Keratinocyte (primary cell): ENCODE results near the gene FOLR1.

Source experiments
- EZH2 ChIP-seq: IDR thresholded peaks from one replicate; pipeline ENCODE4 v1.6.1; 2012; ENCODE audit warnings: inconsistent platforms, mild to moderate bottlenecking, low read length, moderate library complexity
- TF ChIP-seq, protein P1 (sequence below), 3 experiments: IDR thresholded peaks in 1 of 3; conservative IDR thresholded peaks in 1 of 3; optimal IDR thresholded peaks in 1 of 3; 2 replicates in 2 of 3; 3 replicates in 1 of 3; pipeline versions ENCODE3 to v1.5.1; 2011; ENCODE audit warnings: low read length in 3 of 3, mild to moderate bottlenecking in 3 of 3, moderate library complexity in 2 of 3, control low read depth in 1 of 3, inconsistent platforms in 1 of 3; ENCODE audit not compliant: insufficient read depth in 2 of 3; ENCODE audit errors: extremely low read depth in 1 of 3

DNA sequence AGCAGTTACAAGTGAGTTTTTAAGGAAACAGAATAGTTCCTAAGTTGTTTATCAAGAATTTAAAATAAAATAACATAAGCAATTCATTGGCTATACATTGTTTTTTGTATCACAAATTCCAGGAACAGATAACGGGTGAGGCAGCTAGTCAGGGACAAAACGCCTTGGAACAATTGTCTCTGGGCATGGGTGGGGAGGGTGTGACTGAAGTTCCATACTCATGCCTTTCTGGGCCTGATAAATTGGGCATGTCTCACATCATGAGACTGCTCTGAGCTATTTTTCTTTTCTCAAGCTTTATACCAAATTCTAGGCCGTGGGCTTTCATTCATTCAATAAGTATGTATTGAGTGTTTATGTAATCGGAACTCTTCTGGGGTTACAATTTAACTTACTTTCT lies 34.8 kb upstream of the FOLR1 start:
- TF ChIP-seq, protein P1, sequence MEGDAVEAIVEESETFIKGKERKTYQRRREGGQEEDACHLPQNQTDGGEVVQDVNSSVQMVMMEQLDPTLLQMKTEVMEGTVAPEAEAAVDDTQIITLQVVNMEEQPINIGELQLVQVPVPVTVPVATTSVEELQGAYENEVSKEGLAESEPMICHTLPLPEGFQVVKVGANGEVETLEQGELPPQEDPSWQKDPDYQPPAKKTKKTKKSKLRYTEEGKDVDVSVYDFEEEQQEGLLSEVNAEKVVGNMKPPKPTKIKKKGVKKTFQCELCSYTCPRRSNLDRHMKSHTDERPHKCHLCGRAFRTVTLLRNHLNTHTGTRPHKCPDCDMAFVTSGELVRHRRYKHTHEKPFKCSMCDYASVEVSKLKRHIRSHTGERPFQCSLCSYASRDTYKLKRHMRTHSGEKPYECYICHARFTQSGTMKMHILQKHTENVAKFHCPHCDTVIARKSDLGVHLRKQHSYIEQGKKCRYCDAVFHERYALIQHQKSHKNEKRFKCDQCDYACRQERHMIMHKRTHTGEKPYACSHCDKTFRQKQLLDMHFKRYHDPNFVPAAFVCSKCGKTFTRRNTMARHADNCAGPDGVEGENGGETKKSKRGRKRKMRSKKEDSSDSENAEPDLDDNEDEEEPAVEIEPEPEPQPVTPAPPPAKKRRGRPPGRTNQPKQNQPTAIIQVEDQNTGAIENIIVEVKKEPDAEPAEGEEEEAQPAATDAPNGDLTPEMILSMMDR (optimal IDR thresholded peaks at IDR 0.05 in 1 of 3, IDR thresholded peaks at IDR 0.05 in 1 of 3, conservative IDR thresholded peaks at IDR 0.05 in 1 of 3; ENCODE audit: extremely low read depth in 1 of 3, insufficient read depth in 2 of 3, low read length in 3 of 3) = no peak
- TF ChIP-seq EZH2 = no peak
